Gastrocnemius medialis (tissue), 4 donors: ENCODE data around the gene NCKAP1. TPM values are rescaled to one million over a fixed set of nuclear protein-coding genes. Genes with fewer than 3 reads are reported as not detected.

Source experiments
- ATAC-seq, 2 donors: fragments of 150-250 bp; one replicate each; pipeline ENCODE4 v1.9.1; 2016
- DNase-seq, 2 donors: peaks; one replicate each; pipeline ENCODE4 v3.0.0-alpha.2; 2019
- H3K27ac ChIP-seq, 4 donors: fragments of 200-600 bp; sonication (generic); 1 replicate in 1 of 4; 2 replicates in 3 of 4; pipeline ENCODE4 v1.5.1; 2016 to 2018; ENCODE audit warnings: mild to moderate bottlenecking in 2 of 4, moderate library complexity in 1 of 4
- H3K27me3 ChIP-seq, 3 donors: fragments of 200-600 bp; sonication (generic) in 2 of 3; 1 replicate in 1 of 3; 2 replicates in 2 of 3; pipeline versions ENCODE4 v1.5.1 to v1.6.0; 2016 to 2019; ENCODE audit warnings: mild to moderate bottlenecking in 1 of 3, moderate library complexity in 1 of 3
- H3K36me3 ChIP-seq, 2 donors: fragments of 200-600 bp; sonication (generic) in 1 of 2; one replicate each; pipeline ENCODE4 v1.5.1; 2017 to 2018
- H3K4me1 ChIP-seq, 2 donors: fragments of 200-600 bp; sonication (generic) in 1 of 2; one replicate each; pipeline ENCODE4 v1.5.1; 2016 to 2017; ENCODE audit warnings: mild to moderate bottlenecking in 2 of 2
- H3K4me3 ChIP-seq, 4 donors: fragments of 200-600 bp; sonication (generic) in 3 of 4; 1 replicate in 1 of 4; 2 replicates in 3 of 4; pipeline ENCODE4 v1.5.1; 2016 to 2019; ENCODE audit warnings: mild to moderate bottlenecking in 2 of 4
- H3K9me3 ChIP-seq, 3 donors: fragments of 200-600 bp; sonication (generic) in 2 of 3; 1 replicate in 1 of 3; 2 replicates in 2 of 3; pipeline ENCODE4 v1.5.1; 2016 to 2019
- CTCF ChIP-seq, 5 experiments: fragments of 450-650 bp in 3 of 5; fragments of 200-600 bp in 2 of 5; sonication (generic) in 2 of 5; IDR thresholded peaks in 4 of 5; conservative IDR thresholded peaks in 1 of 5; 1 replicate in 4 of 5; 2 replicates in 1 of 5; pipeline ENCODE4 v1.5.1; 2016 to 2019; ENCODE audit warnings: antibody characterized with exemption in 5 of 5, mild to moderate bottlenecking in 3 of 5, moderate library complexity in 3 of 5
- POLR2A ChIP-seq, 2 donors: fragments of 450-650 bp; IDR thresholded peaks; one replicate each; pipeline ENCODE4 v1.6.1; 2017; ENCODE audit warnings: antibody characterized with exemption in 2 of 2, mild to moderate bottlenecking in 2 of 2, moderate library complexity in 2 of 2
- in situ Hi-C, 4 donors: fragments of 200-750 bp; cut with MboI; loops; one replicate each; pipeline versions ENCODE4 v1.15.0 to v1.8.0; 2017; ENCODE audit warnings: low sequenced_read_pairs in 4 of 4
- intact Hi-C: fragments of 100-400 bp; cut with DNase I; formaldehyde crosslinking; loops from one replicate; pipeline ENCODE4 v1.15.1; 2023; ENCODE audit warnings: low total_unique reads
- total RNA-seq, 4 donors: library from RNA; depleted of rRNA; stranded (reverse); fragments of >200 nt; gene quantifications; one replicate each; pipeline versions ENCODE4 v1.1.0 to v1.2.3, GENCODE V29; 2016

The NCKAP1 gene
- total RNA-seq, 4 donors from 2014 or later = 152 to 303 (median 168) TPM

GRCh38 chr2:182950546-182950945, 87.7 kb downstream of the NCKAP1 start:
- DNase-seq = no peak
- no peak for ATAC-seq
- peak overlapping the region; percentile 68 to 85 (median 77) for H3K27ac ChIP-seq
- H3K4me3 ChIP-seq = no peak overlapping the region
- intact Hi-C loops (loop anchor here (5.0 kb wide), 1 partner anchor 38 kb away; no protein-coding TSS in a partner anchor), in situ Hi-C loops (no loop called here)
- H3K9me3 ChIP-seq = no peaks in the 10 kb centered on the region
- H3K27me3 ChIP-seq = no peaks in the 10 kb centered on the region
- no peak for TF ChIP-seq POLR2A (IDR thresholded peaks at IDR 0.05)
- no peak for TF ChIP-seq CTCF (IDR thresholded peaks at IDR 0.05 in 4 of 5, conservative IDR thresholded peaks at IDR 0.05 in 1 of 5)
- peaks cover 0 to 36% of the 10 kb centered on the region in 2 donors for H3K36me3 ChIP-seq
- H3K4me1 ChIP-seq = peaks cover 6 to 20% of the 10 kb centered on the region in 2 donors

GRCh38 chr2:182949572-182950189, 88.6 kb downstream of the NCKAP1 start:
- in situ Hi-C loops = no loop called here
- ATAC-seq = peak; percentile 82 to 89
- Histone ChIP-seq H3K27ac (peak overlapping the region; percentile 68 to 85 (median 77)), H3K4me1 (peaks cover 6 to 20% of the 10 kb centered on the region in 2 donors), H3K4me3 (no peak overlapping the region), H3K27me3 (no peaks in the 10 kb centered on the region), H3K9me3 (no peaks in the 10 kb centered on the region), H3K36me3 (peaks cover 0 to 36% of the 10 kb centered on the region in 2 donors)
- TF ChIP-seq CTCF (IDR thresholded peaks at IDR 0.05 in 4 of 5, conservative IDR thresholded peaks at IDR 0.05 in 1 of 5) (no peak), POLR2A (IDR thresholded peaks at IDR 0.05) (no peak)
- peak; percentile 60 to 83 for DNase-seq
- intact Hi-C loops = loop anchor here (5.0 kb wide), 1 partner anchor 37 kb away; no protein-coding TSS in a partner anchor

GRCh38 chr2:182949052-182949451, 89.2 kb downstream of the NCKAP1 start:
- Histone ChIP-seq H3K4me3 (no peak overlapping the region), H3K36me3 (peaks cover 0 to 36% of the 10 kb centered on the region in 2 donors), H3K27ac (peak overlapping the region; percentile 68 to 85 (median 77)), H3K27me3 (no peaks in the 10 kb centered on the region), H3K9me3 (no peaks in the 10 kb centered on the region), H3K4me1 (peaks cover 6 to 20% of the 10 kb centered on the region in 2 donors)
- ATAC-seq = peak; percentile 70 to 91
- in situ Hi-C loops = no loop called here
- TF ChIP-seq CTCF (IDR thresholded peaks at IDR 0.05 in 4 of 5, conservative IDR thresholded peaks at IDR 0.05 in 1 of 5) (no peak), POLR2A (IDR thresholded peaks at IDR 0.05) (no peak)
- no peak for DNase-seq
- intact Hi-C loops = no loop called here

- H3K36me3 ChIP-seq = peaks cover 0 to 22% of the 10 kb centered on the region in 2 donors
- peak overlapping the region in 3 of 4 donors; percentile 9 to 80 (median 16) for H3K27ac ChIP-seq
- H3K4me3 ChIP-seq = no peak overlapping the region
- no peaks in the 10 kb centered on the region for H3K9me3 ChIP-seq
- intact Hi-C loops = no loop called here
- no peaks in the 10 kb centered on the region for H3K27me3 ChIP-seq
- in situ Hi-C loops = no loop called here
- no peak for ATAC-seq
- H3K4me1 ChIP-seq = peaks cover 6 to 26% of the 10 kb centered on the region in 2 donors
- no peak for DNase-seq
- no peak for TF ChIP-seq POLR2A (IDR thresholded peaks at IDR 0.05)
- no peak for TF ChIP-seq CTCF (IDR thresholded peaks at IDR 0.05 in 4 of 5, conservative IDR thresholded peaks at IDR 0.05 in 1 of 5)
Measured at GRCh38 chr2:182946958-182947369, 91.3 kb downstream of the NCKAP1 start.
